IPS-18a (cell line): ENCODE results near the gene NT5C2.
"Not testable (repeated sequence)": the region's sequence is repeated elsewhere in the genome, so short reads cannot be mapped to it uniquely, and the experiment has no call there.

Experiments
- H3K27ac ChIP-seq: one replicate; pipeline ENCODE4 v1.5.1; 2013; ENCODE audit warnings: low read length
- H3K27me3 ChIP-seq: one replicate; pipeline ENCODE4 v1.6.1; 2013; ENCODE audit warnings: mild to moderate bottlenecking, low read length; ENCODE audit not compliant: control insufficient read depth, insufficient read depth
- H3K36me3 ChIP-seq: one replicate; pipeline ENCODE4 v1.6.1; 2013; ENCODE audit warnings: low read depth, low read length; ENCODE audit not compliant: control insufficient read depth
- H3K4me1 ChIP-seq: one replicate; pipeline ENCODE4 v1.6.1; 2013; ENCODE audit warnings: low read depth, low read length; ENCODE audit not compliant: control insufficient read depth
- H3K4me3 ChIP-seq: one replicate; pipeline ENCODE4 v1.5.1; 2013; ENCODE audit warnings: low read length
- H3K9ac ChIP-seq: one replicate; pipeline ENCODE4 v1.6.1; 2013; ENCODE audit warnings: mild to moderate bottlenecking, low read length, moderate library complexity
- H3K9me3 ChIP-seq: one replicate; pipeline ENCODE4 v1.6.1; 2013; ENCODE audit warnings: low read depth, low read length; ENCODE audit not compliant: control insufficient read depth

NT5C2 gene

DNA sequence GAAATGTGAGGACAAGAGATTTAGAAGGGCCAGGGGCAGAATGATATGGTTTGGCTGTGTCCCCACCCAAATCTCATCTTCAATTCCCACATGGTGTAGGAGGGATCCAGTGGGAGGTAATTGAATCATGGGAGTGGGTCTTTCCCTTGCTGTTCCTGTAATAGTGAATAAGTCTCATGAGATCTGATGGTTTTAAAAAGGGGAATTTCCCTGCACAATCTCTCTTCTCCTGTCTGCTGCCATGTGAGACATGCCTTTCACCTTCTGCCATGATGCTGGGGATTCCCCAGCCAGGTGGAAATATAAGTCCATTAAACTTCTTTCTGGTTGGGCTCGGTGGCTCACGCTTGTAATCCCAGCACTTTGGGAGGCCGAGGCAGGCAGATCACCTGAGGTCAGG, 57.9 kb downstream of the NT5C2 start:
- H3K9ac ChIP-seq, H3K27ac ChIP-seq, H3K27me3 ChIP-seq, H3K4me3 ChIP-seq, H3K4me1 ChIP-seq, H3K9me3 ChIP-seq, H3K36me3 ChIP-seq: not testable (repeated sequence)

GRCh38 chr10:103130910-103131309, 62.2 kb downstream of the NT5C2 start:
- Histone ChIP-seq H3K4me3 (no peak overlapping the region), H3K27me3 (no peaks in the 10 kb centered on the region), H3K36me3 (no peaks in the 10 kb centered on the region), H3K4me1 (no peaks in the 10 kb centered on the region), H3K9ac (no peak overlapping the region), H3K9me3 (no peaks in the 10 kb centered on the region), H3K27ac (no peak overlapping the region)

DNA sequence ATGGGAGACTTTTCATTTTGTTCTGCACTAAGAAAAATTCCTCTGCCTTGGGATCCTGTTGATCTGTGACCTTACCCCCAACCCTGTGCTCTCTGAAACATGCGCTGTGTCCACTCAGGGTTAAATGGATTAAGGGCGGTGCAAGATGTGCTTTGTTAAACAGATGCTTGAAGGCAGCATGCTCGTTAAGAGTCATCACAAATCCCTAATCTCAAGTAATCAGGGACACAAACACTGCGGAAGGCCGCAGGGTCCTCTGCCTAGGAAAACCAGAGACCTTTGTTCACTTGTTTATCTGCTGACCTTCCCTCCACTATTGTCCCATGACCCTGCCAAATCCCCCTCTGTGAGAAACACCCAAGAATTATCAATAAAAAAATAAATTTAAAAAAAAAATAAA, 62.9 kb downstream of the NT5C2 start:
- H3K4me3 ChIP-seq, H3K27ac ChIP-seq, H3K9ac ChIP-seq, H3K9me3 ChIP-seq, H3K36me3 ChIP-seq, H3K27me3 ChIP-seq, H3K4me1 ChIP-seq: not testable (repeated sequence)

DNA sequence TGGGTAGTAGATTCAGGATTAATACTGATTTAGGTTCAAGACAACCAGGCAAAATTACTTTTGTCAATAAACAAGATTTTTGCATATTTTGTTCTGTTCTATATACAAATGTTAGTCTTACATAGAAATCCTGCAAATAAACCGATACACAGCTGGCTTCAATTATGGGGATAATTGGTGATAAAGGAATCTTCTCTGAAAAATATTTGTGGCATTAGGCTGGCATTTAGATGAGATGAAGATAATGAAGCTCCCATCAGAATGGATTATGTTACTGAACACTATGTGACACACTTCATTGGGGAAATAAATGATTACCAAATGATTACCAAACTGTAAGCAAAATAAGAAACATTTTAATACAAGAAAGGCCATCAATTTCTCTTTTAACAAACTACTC, 65.8 kb downstream of the NT5C2 start:
- Histone ChIP-seq H3K27me3 (no peaks in the 10 kb centered on the region), H3K9ac (no peak overlapping the region), H3K4me1 (no peaks in the 10 kb centered on the region), H3K27ac (no peak overlapping the region), H3K9me3 (no peaks in the 10 kb centered on the region), H3K4me3 (no peak overlapping the region), H3K36me3 (no peaks in the 10 kb centered on the region)

- Histone ChIP-seq H3K27ac (no peak overlapping the region), H3K9me3 (no peaks in the 10 kb centered on the region), H3K27me3 (no peaks in the 10 kb centered on the region), H3K4me3 (no peak overlapping the region), H3K4me1 (no peaks in the 10 kb centered on the region), H3K9ac (no peak overlapping the region), H3K36me3 (no peaks in the 10 kb centered on the region)
Observed at GRCh38 chr10:103125323-103126267, 67.5 kb downstream of the NT5C2 start.

GRCh38 chr10:103124420-103125096, 68.5 kb downstream of the NT5C2 start:
- H3K27ac ChIP-seq, result no peak overlapping the region
- no peak overlapping the region for H3K9ac ChIP-seq
- H3K4me1 ChIP-seq, result no peaks in the 10 kb centered on the region
- no peak overlapping the region for H3K4me3 ChIP-seq
- H3K27me3 ChIP-seq, result no peaks in the 10 kb centered on the region
- no peaks in the 10 kb centered on the region for H3K36me3 ChIP-seq
- no peaks in the 10 kb centered on the region for H3K9me3 ChIP-seq

- Histone ChIP-seq H3K36me3 (no peaks in the 10 kb centered on the region), H3K9me3 (no peaks in the 10 kb centered on the region), H3K27ac (no peak overlapping the region), H3K9ac (no peak overlapping the region), H3K4me1 (no peaks in the 10 kb centered on the region), H3K4me3 (no peak overlapping the region), H3K27me3 (no peaks in the 10 kb centered on the region)
Observed at GRCh38 chr10:103123282-103124024, 69.6 kb downstream of the NT5C2 start.

DNA sequence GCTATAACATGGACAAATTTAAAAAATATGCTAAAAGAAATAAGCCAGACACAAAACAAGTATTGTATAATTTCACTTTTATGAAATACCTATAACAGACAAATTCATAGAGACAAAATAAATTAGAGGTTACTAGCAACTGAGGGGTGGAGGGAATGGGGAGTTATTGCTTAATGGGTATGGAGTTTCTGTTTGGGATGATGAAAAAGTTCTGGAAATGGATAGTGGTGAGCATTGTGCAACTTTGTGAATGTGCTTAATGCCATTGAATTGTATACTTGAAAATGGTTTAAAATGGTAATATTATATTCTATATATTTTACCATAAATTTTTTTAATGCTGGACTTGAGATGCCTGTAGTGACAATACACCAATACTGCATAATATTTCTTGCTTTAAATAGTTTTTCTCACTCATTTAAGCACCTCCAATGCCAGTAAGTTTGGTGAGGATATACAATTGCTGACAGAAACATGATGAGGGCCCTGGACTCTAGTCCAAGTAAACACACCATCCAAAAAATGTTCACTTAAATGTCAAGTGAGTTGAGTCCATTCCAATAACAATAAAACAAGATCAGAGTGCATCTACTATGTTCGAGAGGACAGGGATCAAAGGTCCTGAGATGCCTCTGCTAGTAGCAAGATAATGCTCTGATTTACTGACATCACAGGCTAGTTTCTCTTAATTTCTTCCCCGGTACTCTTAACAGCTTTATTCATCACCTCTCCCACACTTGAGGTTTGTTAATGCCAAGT, 71.9 kb downstream of the NT5C2 start:
- no peaks in the 10 kb centered on the region for H3K36me3 ChIP-seq
- H3K4me1 ChIP-seq, result no peaks in the 10 kb centered on the region
- H3K27me3 ChIP-seq, result no peaks in the 10 kb centered on the region
- no peak overlapping the region for H3K27ac ChIP-seq
- H3K9me3 ChIP-seq, result no peaks in the 10 kb centered on the region
- no peak overlapping the region for H3K4me3 ChIP-seq
- H3K9ac ChIP-seq, result no peak overlapping the region

- no peaks in the 10 kb centered on the region for H3K36me3 ChIP-seq
- no peaks in the 10 kb centered on the region for H3K9me3 ChIP-seq
- H3K27me3 ChIP-seq, result no peaks in the 10 kb centered on the region
- no peak overlapping the region for H3K9ac ChIP-seq
- H3K27ac ChIP-seq, result no peak overlapping the region
- no peak overlapping the region for H3K4me3 ChIP-seq
- H3K4me1 ChIP-seq, result no peaks in the 10 kb centered on the region
Observed at GRCh38 chr10:103120546-103120945, 72.5 kb downstream of the NT5C2 start.

DNA sequence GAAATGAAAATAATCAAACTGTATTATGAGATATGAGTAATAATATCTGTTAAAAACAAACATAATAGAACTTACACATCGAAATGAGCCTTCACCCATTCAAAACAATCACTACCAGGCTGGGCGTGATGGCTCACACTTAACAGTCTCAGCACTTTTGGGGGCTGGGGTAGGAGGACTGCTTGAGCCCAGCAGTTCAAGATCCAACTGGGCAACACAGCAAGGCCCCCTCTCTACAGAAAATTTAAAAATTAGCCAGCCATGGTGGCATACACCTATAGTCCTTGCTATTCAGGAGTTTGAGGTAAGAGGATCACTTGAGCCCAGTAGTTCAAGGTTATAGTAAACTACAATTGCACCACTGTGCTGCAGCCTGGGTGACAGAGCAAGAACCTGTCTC, 75.8 kb downstream of the NT5C2 start:
- Histone ChIP-seq H3K4me3 (no peak overlapping the region), H3K36me3 (no peaks in the 10 kb centered on the region), H3K27ac (no peak overlapping the region), H3K9me3 (no peaks in the 10 kb centered on the region), H3K4me1 (no peaks in the 10 kb centered on the region), H3K27me3 (no peaks in the 10 kb centered on the region), H3K9ac (no peak overlapping the region)

DNA sequence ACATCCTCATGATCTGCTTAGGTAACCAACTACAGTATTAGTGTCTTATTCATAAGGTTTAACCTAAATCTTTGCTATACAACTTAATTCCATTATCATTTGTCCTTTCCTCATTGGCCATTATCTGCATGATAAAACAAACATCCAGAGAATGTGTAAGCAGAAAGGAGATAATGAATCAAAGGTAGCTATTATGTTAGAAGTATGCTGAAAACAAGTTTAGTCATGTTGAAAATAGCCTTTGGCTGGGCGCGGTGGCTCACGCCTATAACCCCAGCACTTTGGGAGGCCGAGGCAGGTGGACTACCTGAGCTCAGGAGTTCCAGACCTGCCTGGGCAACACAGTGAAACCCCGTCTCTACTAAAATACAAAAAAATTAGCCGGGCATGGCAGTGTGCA, 78.2 kb downstream of the NT5C2 start:
- H3K9me3 ChIP-seq, result no peaks in the 10 kb centered on the region
- H3K4me1 ChIP-seq, result peaks cover 6% of the 10 kb centered on the region
- no peak overlapping the region for H3K27ac ChIP-seq
- H3K4me3 ChIP-seq, result no peak overlapping the region
- no peak overlapping the region for H3K9ac ChIP-seq
- no peaks in the 10 kb centered on the region for H3K36me3 ChIP-seq
- H3K27me3 ChIP-seq, result no peaks in the 10 kb centered on the region
